HFFc6 (cell line): ENCODE results near the gene PCCA. TPM values are rescaled to one million over a fixed set of nuclear protein-coding genes. Genes with fewer than 3 reads are reported as not detected.

Experiments used
- DNase-seq: peaks from one replicate; pipeline ENCODE4 v3.0.0-alpha.2; 2018
- H3K27ac Mint-ChIP-seq: 2 replicates; pipeline ENCODE4 v1.8.0; 2020; ENCODE audit warnings: mild to moderate bottlenecking, mixed read lengths
- H3K27me3 Mint-ChIP-seq: 2 replicates; pipeline ENCODE4 v1.8.0; 2021; ENCODE audit warnings: mild to moderate bottlenecking, moderate library complexity, mixed read lengths; ENCODE audit not compliant: insufficient read depth
- H3K36me3 Mint-ChIP-seq: 2 replicates; pipeline ENCODE4 v1.8.0; 2021; ENCODE audit warnings: low read depth, mixed read lengths
- H3K4me1 Mint-ChIP-seq: 2 replicates; pipeline ENCODE4 v1.8.0; 2020; ENCODE audit warnings: low read depth, mixed read lengths
- H3K4me3 Mint-ChIP-seq: 2 replicates; pipeline ENCODE4 v1.8.0; 2020; ENCODE audit warnings: mild to moderate bottlenecking, moderate library complexity, mixed read lengths
- H3K9me3 Mint-ChIP-seq: 2 replicates; pipeline ENCODE4 v1.8.0; 2020; ENCODE audit warnings: mild to moderate bottlenecking, mixed read lengths
- CTCF ChIP-seq: fragments of 200-600 bp; sonication (generic); IDR thresholded peaks from 2 replicates; pipeline ENCODE4 v1.5.0; 2021; ENCODE audit warnings: antibody characterized with exemption, mild to moderate bottlenecking
- total RNA-seq, 6 experiments: library from RNA; stranded (reverse); fragmentation: NEBNext Ultra II Directional; extraction: Animal tissue kit (Norgen Biotek cat#: 25700); gene quantifications; 2 replicates in 1 of 6; 3 replicates in 5 of 6; pipeline ENCODE4 v1.2.3, GENCODE V29; 2021

The PCCA gene
- total RNA-seq, 6 experiments from 2014 or later = 12.9 to 16.9 (median 14.7) TPM

GRCh38 chr13:100229603-100230002 is 140.7 kb downstream of the PCCA start:
- H3K36me3 Mint-ChIP-seq = no peaks in the 10 kb centered on the region
- H3K27ac Mint-ChIP-seq = no peak overlapping the region
- no peak for DNase-seq
- H3K9me3 Mint-ChIP-seq = no peaks in the 10 kb centered on the region
- H3K4me3 Mint-ChIP-seq = no peak overlapping the region
- no peak for TF ChIP-seq CTCF
- H3K4me1 Mint-ChIP-seq = peaks cover 22% of the 10 kb centered on the region; the same call in 1 of the 2 replicates
- H3K27me3 Mint-ChIP-seq = no peaks in the 10 kb centered on the region

GRCh38 chr13:100230769-100231149 is 141.9 kb downstream of the PCCA start:
- Mint-ChIP-seq H3K27me3 (no peaks in the 10 kb centered on the region), H3K9me3 (no peaks in the 10 kb centered on the region)
- TF ChIP-seq CTCF = no peak

GRCh38 chr13:100231176-100231575 is 142.3 kb downstream of the PCCA start:
- TF ChIP-seq CTCF = no peak
- Mint-ChIP-seq H3K4me3 (no peak overlapping the region), H3K36me3 (no peaks in the 10 kb centered on the region), H3K27me3 (no peaks in the 10 kb centered on the region), H3K27ac (no peak overlapping the region), H3K9me3 (no peaks in the 10 kb centered on the region), H3K4me1 (peaks cover 38% of the 10 kb centered on the region; the same call in 1 of the 2 replicates)
- DNase-seq = no peak

More at GRCh38 chr13:100230769-100231149, 141.9 kb downstream of the PCCA start:
- H3K36me3 Mint-ChIP-seq = no peaks in the 10 kb centered on the region
- no peak overlapping the region for H3K4me3 Mint-ChIP-seq
- no peak overlapping the region for H3K27ac Mint-ChIP-seq
- H3K4me1 Mint-ChIP-seq = peaks cover 34% of the 10 kb centered on the region; the same call in 1 of the 2 replicates
- DNase-seq = no peak

- Mint-ChIP-seq H3K27me3 (no peaks in the 10 kb centered on the region), H3K4me3 (peak overlapping the region; percentile 72; the same call in 1 of the 2 replicates), H3K4me1 (peaks cover 40% of the 10 kb centered on the region; the same call in 1 of the 2 replicates), H3K36me3 (no peaks in the 10 kb centered on the region), H3K27ac (peak overlapping the region; percentile 72; the same call in 1 of the 2 replicates), H3K9me3 (no peaks in the 10 kb centered on the region)
- TF ChIP-seq CTCF = no peak
- DNase-seq = no peak
Measured at GRCh38 chr13:100234006-100234405, 145.1 kb downstream of the PCCA start.

- Mint-ChIP-seq H3K27me3 (no peaks in the 10 kb centered on the region), H3K9me3 (no peaks in the 10 kb centered on the region), H3K27ac (peak overlapping the region; percentile 72), H3K36me3 (no peaks in the 10 kb centered on the region), H3K4me3 (peak overlapping the region; percentile 72), H3K4me1 (peaks cover 42% of the 10 kb centered on the region)
- TF ChIP-seq CTCF = no peak
- DNase-seq = peak; percentile 29
Measured at GRCh38 chr13:100234524-100235136, 145.7 kb downstream of the PCCA start.
